SU-DHL-6 (cell line): Measurements from ENCODE around the gene PACS2.

ENCODE experiments used
- H2AFZ ChIP-seq: fragments of 200-600 bp; sonication (generic); 2 replicates; pipeline ENCODE4 v1.6.1; 2014; ENCODE audit warnings: low read depth, mild to moderate bottlenecking, moderate library complexity, mixed read lengths, antibody characterized with exemption, low read length; ENCODE audit not compliant: severe bottlenecking
- H3F3A ChIP-seq: fragments of 200-600 bp; shearing (Covaris generic); 2 replicates; pipeline ENCODE4 v1.6.0; 2016; ENCODE audit warnings: antibody characterized with exemption, mild to moderate bottlenecking; ENCODE audit not compliant: insufficient read depth
- H3K27ac ChIP-seq: fragments of 200-600 bp; sonication (generic); 2 replicates; pipeline ENCODE4 v1.5.1; 2016; ENCODE audit warnings: low read depth, mild to moderate bottlenecking, low read length, moderate library complexity, mixed read lengths
- H3K27me3 ChIP-seq: fragments of 200-600 bp; sonication (generic), shearing (Covaris generic); 2 replicates; pipeline ENCODE4 v1.6.0; 2014; ENCODE audit warnings: mild to moderate bottlenecking, low read length
- H3K36me3 ChIP-seq: fragments of 200-600 bp; sonication (generic); 2 replicates; pipeline ENCODE4 v1.6.1; 2014; ENCODE audit warnings: mild to moderate bottlenecking, low read length, mixed read lengths
- H3K4me2 ChIP-seq: fragments of 300-600, 200-600 bp; shearing (Covaris generic), sonication (generic); 2 replicates; pipeline ENCODE4 v1.6.0; 2014; ENCODE audit warnings: low read length, low read depth, mild to moderate bottlenecking; ENCODE audit not compliant: poor library complexity, severe bottlenecking
- H3K4me3 ChIP-seq: fragments of 200-600 bp; sonication (generic); 2 replicates; pipeline ENCODE4 v1.5.1; 2014; ENCODE audit warnings: antibody characterized with exemption, low read length, mild to moderate bottlenecking, mixed read lengths; ENCODE audit not compliant: insufficient read depth, poor library complexity, severe bottlenecking
- H3K79me2 ChIP-seq: fragments of 200-600 bp; sonication (generic); 2 replicates; pipeline ENCODE4 v1.6.1; 2014; ENCODE audit warnings: mild to moderate bottlenecking, low read length, moderate library complexity; ENCODE audit not compliant: insufficient read depth
- H3K9ac ChIP-seq: fragments of 200-600 bp; sonication (generic); 2 replicates; pipeline ENCODE4 v1.7.0; 2014; ENCODE audit warnings: mild to moderate bottlenecking, low read length
- H3K9me2 ChIP-seq: fragments of 200-600 bp; sonication (generic); replicated peaks from 2 replicates; pipeline ENCODE4 v1.6.1; 2014; ENCODE audit warnings: low read length; ENCODE audit not compliant: insufficient read depth
- H3K9me3 ChIP-seq: fragments of 200-600 bp; sonication (generic); 2 replicates; pipeline ENCODE4 v1.6.1; 2014; ENCODE audit warnings: low read length, mixed read lengths; ENCODE audit not compliant: insufficient read depth
- H4K20me1 ChIP-seq: fragments of 200-600 bp; sonication (generic); 2 replicates; pipeline ENCODE4 v1.6.1; 2014; ENCODE audit warnings: low read depth, mild to moderate bottlenecking, antibody characterized with exemption, low read length, moderate library complexity, mixed read lengths
- EZH2phosphoT487 ChIP-seq: fragments of 200-600 bp; sonication (generic), shearing (Covaris generic); conservative IDR thresholded peaks from 2 replicates; pipeline ENCODE4 v1.6.1; 2018; ENCODE audit warnings: mild to moderate bottlenecking, antibody characterized with exemption, low read length, moderate library complexity, mixed read lengths
- TF ChIP-seq, protein P1 (sequence below): fragments of 200-600 bp; sonication (generic); IDR thresholded peaks from one replicate; pipeline ENCODE4 v1.5.1; 2017; ENCODE audit warnings: antibody characterized with exemption, mild to moderate bottlenecking, low read length, moderate library complexity; ENCODE audit not compliant: insufficient read depth, poor library complexity, severe bottlenecking

The PACS2 gene

DNA sequence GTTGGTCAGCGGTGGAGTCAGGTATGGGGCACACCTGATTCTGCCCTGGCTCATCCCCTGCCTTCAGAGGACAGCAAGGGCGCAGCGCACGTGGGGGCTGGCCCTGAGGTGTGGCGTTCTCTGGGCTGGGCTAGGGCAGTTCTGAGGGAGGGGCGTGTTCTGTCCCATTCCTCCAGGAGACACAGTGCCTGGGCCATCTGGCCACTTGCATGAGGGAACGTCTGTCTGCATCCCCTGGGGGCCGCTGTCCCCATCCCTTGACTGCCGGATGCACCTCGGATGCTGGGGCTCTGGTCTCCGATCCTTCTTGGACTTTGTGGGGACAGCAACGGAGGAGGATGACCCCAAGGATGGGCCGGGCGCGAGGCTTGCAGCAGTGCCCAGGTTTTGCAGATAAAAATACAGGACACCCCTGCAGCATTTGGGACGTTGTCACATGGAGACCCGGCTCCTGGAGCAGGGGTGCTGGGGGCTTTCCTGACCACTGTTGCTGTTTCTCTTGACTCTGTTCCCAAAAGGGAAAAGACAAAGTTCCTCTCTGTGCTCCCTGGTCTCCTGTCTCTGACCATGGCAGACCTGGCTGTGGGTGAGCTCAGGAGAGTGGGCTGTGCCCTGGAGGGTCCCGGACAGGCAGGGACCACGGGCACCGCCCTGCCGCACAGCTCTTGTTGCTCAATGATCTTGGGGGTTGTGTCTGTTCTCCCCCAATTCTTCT lies 112.0 kb downstream of the PACS2 start:
- Histone ChIP-seq H3K9me3 (no peaks in the 10 kb centered on the region), H3K9me2 (no peaks in the 10 kb centered on the region), H2AFZ (no peak overlapping the region), H3K36me3 (peaks cover 8% of the 10 kb centered on the region), H3K27me3 (no peaks in the 10 kb centered on the region), H3K9ac (no peak overlapping the region), H3K4me2 (no peak overlapping the region), H4K20me1 (peaks cover 8% of the 10 kb centered on the region; the same call in 1 of the 2 replicates), H3K4me3 (no peak overlapping the region), H3K79me2 (peaks cover 95% of the 10 kb centered on the region), H3F3A (no peaks in the 10 kb centered on the region), H3K27ac (no peak overlapping the region)
- TF ChIP-seq, protein P1, sequence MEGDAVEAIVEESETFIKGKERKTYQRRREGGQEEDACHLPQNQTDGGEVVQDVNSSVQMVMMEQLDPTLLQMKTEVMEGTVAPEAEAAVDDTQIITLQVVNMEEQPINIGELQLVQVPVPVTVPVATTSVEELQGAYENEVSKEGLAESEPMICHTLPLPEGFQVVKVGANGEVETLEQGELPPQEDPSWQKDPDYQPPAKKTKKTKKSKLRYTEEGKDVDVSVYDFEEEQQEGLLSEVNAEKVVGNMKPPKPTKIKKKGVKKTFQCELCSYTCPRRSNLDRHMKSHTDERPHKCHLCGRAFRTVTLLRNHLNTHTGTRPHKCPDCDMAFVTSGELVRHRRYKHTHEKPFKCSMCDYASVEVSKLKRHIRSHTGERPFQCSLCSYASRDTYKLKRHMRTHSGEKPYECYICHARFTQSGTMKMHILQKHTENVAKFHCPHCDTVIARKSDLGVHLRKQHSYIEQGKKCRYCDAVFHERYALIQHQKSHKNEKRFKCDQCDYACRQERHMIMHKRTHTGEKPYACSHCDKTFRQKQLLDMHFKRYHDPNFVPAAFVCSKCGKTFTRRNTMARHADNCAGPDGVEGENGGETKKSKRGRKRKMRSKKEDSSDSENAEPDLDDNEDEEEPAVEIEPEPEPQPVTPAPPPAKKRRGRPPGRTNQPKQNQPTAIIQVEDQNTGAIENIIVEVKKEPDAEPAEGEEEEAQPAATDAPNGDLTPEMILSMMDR, result no peak
- TF ChIP-seq EZH2phosphoT487, result no peak

DNA sequence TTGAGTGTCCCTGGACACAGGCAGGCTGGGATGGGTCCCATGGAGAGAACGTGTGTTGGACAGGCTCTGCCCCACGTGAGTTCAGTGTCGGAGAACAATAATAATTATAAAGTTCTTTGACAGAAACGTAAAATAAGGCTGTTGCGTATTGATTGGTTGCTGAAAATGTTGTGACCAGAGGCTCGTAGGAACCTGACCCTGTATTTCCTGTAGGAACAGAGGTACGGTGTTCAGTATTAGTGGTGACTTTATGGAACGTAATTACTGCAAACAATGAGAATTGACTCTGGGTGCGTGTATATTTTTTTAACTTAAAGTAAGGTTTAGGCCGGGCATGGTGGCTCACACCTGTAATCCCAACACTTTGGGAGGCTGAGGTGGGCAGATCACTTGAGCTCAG lies 112.9 kb downstream of the PACS2 start:
- no peak overlapping the region for H3K4me3 ChIP-seq
- H2AFZ ChIP-seq, result no peak overlapping the region
- no peak for TF ChIP-seq EZH2phosphoT487
- TF ChIP-seq, protein P1, result no peak
- H3K79me2 ChIP-seq, result peaks cover 93% of the 10 kb centered on the region
- H3K36me3 ChIP-seq, result peaks cover 8% of the 10 kb centered on the region
- H3K4me2 ChIP-seq, result no peak overlapping the region
- H3K27ac ChIP-seq, result no peak overlapping the region
- no peaks in the 10 kb centered on the region for H3K27me3 ChIP-seq
- H3F3A ChIP-seq, result no peaks in the 10 kb centered on the region
- no peak overlapping the region for H3K9ac ChIP-seq
- no peaks in the 10 kb centered on the region for H3K9me3 ChIP-seq
- H4K20me1 ChIP-seq, result peaks cover 8% of the 10 kb centered on the region; the same call in 1 of the 2 replicates
- no peaks in the 10 kb centered on the region for H3K9me2 ChIP-seq

DNA sequence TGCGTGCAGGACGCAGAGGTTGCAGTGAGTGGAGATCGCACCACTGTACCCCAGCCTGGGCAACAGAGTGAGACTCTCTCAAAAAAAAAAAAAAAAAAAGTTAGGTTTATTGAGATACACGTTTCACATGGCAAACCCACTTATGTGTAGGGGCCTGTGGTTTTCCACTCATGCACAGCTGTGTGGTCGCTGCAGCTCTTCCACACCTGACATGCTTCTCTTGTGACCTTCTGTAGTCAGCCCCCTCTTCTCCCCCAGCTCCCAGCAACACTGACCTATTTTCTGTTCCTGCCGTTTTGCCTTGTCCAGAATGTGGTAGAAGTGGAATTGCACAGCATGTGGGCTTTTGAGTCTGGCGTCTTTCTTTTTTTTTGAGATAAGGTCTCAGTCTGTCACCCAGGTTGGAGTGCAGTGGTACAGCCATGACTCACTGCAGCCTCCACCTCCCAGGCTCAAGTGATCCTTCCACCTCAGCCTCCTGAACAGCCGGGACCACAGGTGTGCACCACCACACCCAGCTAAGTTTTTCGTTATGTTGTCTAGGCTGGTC lies 113.5 kb downstream of the PACS2 start:
- Histone ChIP-seq H3K9me2 (no peaks in the 10 kb centered on the region), H3K36me3 (peaks cover 8% of the 10 kb centered on the region), H4K20me1 (peaks cover 8% of the 10 kb centered on the region; the same call in 1 of the 2 replicates)

More for the DNA sequence above, 113.5 kb downstream of the PACS2 start:
- H3K9me3 ChIP-seq, result no peaks in the 10 kb centered on the region
- H3K4me3 ChIP-seq, result no peak overlapping the region
- peaks cover 93% of the 10 kb centered on the region for H3K79me2 ChIP-seq
- H2AFZ ChIP-seq, result no peak overlapping the region
- H3K4me2 ChIP-seq, result no peak overlapping the region
- H3F3A ChIP-seq, result no peaks in the 10 kb centered on the region
- no peak overlapping the region for H3K9ac ChIP-seq
- TF ChIP-seq, protein P1, result no peak
- TF ChIP-seq EZH2phosphoT487, result no peak
- no peak overlapping the region for H3K27ac ChIP-seq
- H3K27me3 ChIP-seq, result no peaks in the 10 kb centered on the region
